ENCODE results near the gene IL31RA. TPM values are rescaled to one million over a fixed set of nuclear protein-coding genes. Genes with fewer than 3 reads are reported as not detected.

Gene IL31RA
- total and polyA plus RNA-seq, 9 donors, result 0.15 to 0.67 (median 0.24) TPM; not detected in 2

- Histone ChIP-seq H3K9me3 (no peaks in the 10 kb centered on the region), H3K27me3 (no peaks in the 10 kb centered on the region), H3K4me3 (no peak overlapping the region), H3K4me1 (ENCODE audit: insufficient read depth) (no peaks in the 10 kb centered on the region), H3K27ac (no peak overlapping the region), H3K36me3 (no peaks in the 10 kb centered on the region)
- no peak for DNase-seq
- no peak for TF ChIP-seq CTCF (IDR thresholded peaks at IDR 0.05)
- 85 to 92% (median 89%) methylated on average over 12 of the region's 12 CpGs for WGBS, 3 donors
- intact Hi-C loops (cut with DNase I), result no loop called here
Measured at GRCh38 chr5:55929020-55929799, 78.1 kb downstream of the IL31RA start.

GRCh38 chr5:55932700-55933099 lies 81.5 kb downstream of the IL31RA start:
- H3K27ac ChIP-seq, result no peak overlapping the region
- no peak overlapping the region for H3K4me3 ChIP-seq
- TF ChIP-seq POLR2A (IDR thresholded peaks at IDR 0.05), result no peak
- TF ChIP-seq CTCF (IDR thresholded peaks at IDR 0.05), result no peak
- no peak for TF ChIP-seq EP300 (IDR thresholded peaks at IDR 0.05)
- H3K36me3 ChIP-seq, result no peaks in the 10 kb centered on the region
- H3K4me1 ChIP-seq (ENCODE audit: insufficient read depth), result no peaks in the 10 kb centered on the region
- no peak for DNase-seq
- 78 to 82% (median 80%) methylated on average over 4 of the region's 4 CpGs for WGBS, 3 donors
- intact Hi-C loops (cut with DNase I), result loop anchor here in 3 of 4 donors (5.0 to 10.0 kb wide), 2 partner anchors 272 to 275 kb away; no protein-coding TSS in a partner anchor
- no peaks in the 10 kb centered on the region for H3K27me3 ChIP-seq
- no peaks in the 10 kb centered on the region for H3K9me3 ChIP-seq

GRCh38 chr5:55933377-55934114 lies 82.4 kb downstream of the IL31RA start:
- WGBS, 3 donors, result 84 to 85% (median 84%) methylated on average over 14 of the region's 14 CpGs
- H3K4me1 ChIP-seq (ENCODE audit: insufficient read depth), result no peaks in the 10 kb centered on the region
- H3K27ac ChIP-seq, result no peak overlapping the region
- H3K9me3 ChIP-seq, result no peaks in the 10 kb centered on the region
- no peak for DNase-seq
- no peaks in the 10 kb centered on the region for H3K27me3 ChIP-seq
- TF ChIP-seq EP300 (IDR thresholded peaks at IDR 0.05) (no peak), CTCF (IDR thresholded peaks at IDR 0.05) (no peak), POLR2A (IDR thresholded peaks at IDR 0.05) (no peak)
- intact Hi-C loops (cut with DNase I), result loop anchor here in 3 of 4 donors (5.0 to 10.0 kb wide), 2 partner anchors 271 to 274 kb away; no protein-coding TSS in a partner anchor
- H3K36me3 ChIP-seq, result no peaks in the 10 kb centered on the region
- no peak overlapping the region for H3K4me3 ChIP-seq

- WGBS, 3 donors, result 84 to 91% (median 86%) methylated on average over 9 of the region's 9 CpGs
- no peaks in the 10 kb centered on the region for H3K4me1 ChIP-seq (ENCODE audit: insufficient read depth)
- TF ChIP-seq EP300 (IDR thresholded peaks at IDR 0.05), result no peak
- TF ChIP-seq POLR2A (IDR thresholded peaks at IDR 0.05), result no peak
- TF ChIP-seq CTCF (IDR thresholded peaks at IDR 0.05), result no peak
- no peaks in the 10 kb centered on the region for H3K36me3 ChIP-seq
- H3K27ac ChIP-seq, result no peak overlapping the region
- no peak overlapping the region for H3K4me3 ChIP-seq
- intact Hi-C loops (cut with DNase I), result loop anchor here in 3 of 4 donors (5.0 to 10.0 kb wide), 2 partner anchors 271 to 273 kb away; no protein-coding TSS in a partner anchor
- no peaks in the 10 kb centered on the region for H3K9me3 ChIP-seq
- no peaks in the 10 kb centered on the region for H3K27me3 ChIP-seq
- DNase-seq, result no peak
Measured at GRCh38 chr5:55934115-55934613, 83.0 kb downstream of the IL31RA start.
